Dermis blood vessel endothelial cell (primary cell): ENCODE results near the gene SLC34A3. TPM values are rescaled to one million over a fixed set of nuclear protein-coding genes. Genes with fewer than 3 reads are reported as not detected.

Experiments
- DNase-seq: peaks from one replicate; pipeline ENCODE4 v3.0.0; 2010
- total RNA-seq: library from RNA; depleted of rRNA; stranded (reverse); fragments of >200 nt; gene quantifications from 2 replicates; pipeline ENCODE4 v1.2.3, GENCODE V29; 2014

Gene SLC34A3
- total RNA-seq, 1 donor from 2014 or later, result not detected

DNA sequence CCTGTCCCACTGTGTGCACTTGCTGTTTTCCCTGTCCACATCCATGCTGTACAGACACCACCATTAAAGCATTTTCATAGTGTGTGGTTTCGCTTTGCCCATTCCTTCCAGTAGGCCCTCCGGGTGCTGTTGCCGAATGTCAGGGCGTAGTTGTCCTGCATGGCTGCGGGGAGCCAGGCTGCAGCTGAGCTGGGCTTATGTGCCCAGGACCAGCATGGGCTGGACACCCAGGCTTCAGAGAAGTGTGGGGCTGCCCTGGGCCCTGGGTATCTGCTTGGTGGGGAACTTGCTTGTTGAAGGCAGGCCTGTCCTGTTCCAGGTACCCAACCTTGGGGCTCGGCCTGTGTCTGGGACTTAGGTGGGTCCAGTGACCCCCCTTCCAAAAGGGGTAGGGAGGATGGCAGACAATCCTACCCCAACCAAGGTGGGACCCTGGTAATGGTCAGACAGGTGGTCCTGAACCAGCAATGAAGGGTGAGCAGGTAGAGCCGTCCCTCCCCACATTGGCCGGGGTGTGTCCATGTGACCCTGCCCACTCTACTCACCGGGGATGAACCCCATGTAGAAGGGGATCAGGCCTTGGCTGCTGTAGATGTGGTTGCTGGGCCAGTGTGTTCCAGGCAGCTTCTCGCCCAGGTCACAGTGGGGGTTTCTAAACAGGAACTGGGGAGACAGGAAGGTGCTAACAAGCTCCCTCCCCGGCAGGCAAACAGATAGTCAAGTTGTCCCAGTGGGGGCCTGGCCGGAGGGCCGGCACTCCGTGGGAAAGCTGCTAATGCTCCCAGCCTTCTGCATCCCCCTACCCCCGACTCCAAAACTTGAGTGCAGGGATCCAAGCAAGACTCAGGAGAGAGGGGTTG is 13.2 kb downstream of the SLC34A3 start:
- DNase-seq, result no peak

DNA sequence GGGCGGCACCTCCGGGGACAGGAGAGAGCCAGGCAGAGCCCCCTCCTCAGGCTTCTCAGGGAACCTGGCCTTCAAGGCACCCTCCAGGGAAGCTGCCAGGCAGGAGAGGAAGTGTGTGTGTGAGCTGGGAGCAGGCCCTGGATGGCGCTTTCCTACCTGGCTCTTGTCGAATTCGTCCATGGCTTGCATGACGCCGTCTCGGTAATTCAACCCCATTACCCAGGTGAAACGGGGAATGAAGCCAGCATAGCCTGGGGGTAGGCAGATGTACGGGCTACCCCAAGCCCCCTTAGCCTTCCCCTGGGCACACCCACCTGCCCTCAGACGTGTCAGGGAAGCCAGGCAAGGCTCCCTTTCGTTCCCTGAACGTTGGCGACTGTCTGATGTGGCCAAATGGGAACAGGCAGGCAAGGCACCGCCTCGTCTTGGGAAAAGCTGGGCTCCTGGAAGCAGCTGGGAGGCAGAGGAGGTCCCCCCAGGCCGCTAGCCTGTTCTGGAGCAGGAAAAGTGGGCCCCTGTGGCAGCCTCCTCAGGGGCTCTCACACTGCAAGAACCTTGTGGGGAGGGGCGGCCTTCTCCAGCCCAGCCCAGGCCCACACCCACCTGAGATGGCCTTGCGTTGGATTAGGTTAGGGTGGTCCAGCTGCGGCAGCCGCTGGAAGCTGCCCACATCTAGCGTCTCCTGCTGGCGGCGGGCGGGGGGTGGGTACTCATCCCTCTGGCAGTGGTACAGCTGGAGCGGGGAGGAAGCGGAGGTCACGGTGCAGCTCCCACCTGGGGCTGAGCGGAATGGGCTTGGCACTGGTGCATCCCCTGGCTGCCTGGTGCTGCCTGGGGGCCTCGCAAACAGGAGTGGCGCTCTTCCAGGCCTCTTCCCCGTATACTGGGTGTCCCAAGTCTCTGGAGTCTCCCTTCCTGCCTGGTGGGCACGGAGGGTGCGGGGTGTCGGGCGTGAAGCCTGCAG is 14.1 kb downstream of the SLC34A3 start:
- peak; percentile 52 for DNase-seq

DNA sequence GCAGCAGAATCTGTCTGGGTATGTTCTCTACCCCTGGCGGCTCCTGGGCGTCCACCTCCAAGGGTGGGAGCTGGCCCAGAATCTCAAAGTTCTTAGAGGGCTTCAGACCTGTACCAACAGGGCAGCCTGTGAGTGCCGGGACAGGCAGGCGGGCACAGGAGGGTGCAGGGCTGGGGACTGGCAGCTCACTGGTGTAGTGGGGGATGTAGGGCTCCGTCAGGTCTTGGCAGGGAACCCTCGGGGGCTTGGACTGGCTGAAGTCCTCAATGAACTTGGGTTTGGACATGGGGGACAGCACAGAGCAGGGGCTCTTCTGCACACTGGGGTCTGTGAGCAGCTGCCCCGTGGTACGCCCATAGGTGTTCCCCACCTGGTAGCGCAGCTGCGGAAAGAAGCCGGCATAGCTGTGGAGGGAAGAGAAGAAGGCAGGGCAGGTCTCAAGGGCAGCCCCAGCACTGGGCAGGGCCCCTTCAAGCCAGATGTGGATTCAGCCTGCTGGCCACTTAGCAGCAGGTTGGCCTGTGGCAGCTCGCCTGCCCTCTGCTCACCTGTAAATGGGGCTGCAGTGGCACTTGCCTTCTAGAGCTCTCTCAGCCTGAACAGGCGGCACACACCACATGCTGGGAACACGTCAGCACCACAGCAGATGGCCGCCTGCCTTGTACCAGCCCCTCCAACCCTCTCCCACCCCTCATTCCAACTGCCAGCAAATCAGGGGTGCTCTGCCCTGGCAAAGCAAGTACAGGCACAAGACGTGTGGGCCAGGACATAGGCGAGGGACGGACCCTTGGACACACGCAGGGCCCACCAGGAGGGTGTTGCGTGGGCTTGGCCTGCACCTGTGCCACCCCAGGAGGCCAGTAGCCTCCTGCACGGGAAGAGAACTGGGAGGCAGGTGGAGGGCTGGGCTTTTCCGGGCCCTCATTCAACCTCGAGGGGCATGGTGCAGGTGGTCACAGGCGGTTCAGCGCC is 15.0 kb downstream of the SLC34A3 start:
- no peak for DNase-seq

DNA sequence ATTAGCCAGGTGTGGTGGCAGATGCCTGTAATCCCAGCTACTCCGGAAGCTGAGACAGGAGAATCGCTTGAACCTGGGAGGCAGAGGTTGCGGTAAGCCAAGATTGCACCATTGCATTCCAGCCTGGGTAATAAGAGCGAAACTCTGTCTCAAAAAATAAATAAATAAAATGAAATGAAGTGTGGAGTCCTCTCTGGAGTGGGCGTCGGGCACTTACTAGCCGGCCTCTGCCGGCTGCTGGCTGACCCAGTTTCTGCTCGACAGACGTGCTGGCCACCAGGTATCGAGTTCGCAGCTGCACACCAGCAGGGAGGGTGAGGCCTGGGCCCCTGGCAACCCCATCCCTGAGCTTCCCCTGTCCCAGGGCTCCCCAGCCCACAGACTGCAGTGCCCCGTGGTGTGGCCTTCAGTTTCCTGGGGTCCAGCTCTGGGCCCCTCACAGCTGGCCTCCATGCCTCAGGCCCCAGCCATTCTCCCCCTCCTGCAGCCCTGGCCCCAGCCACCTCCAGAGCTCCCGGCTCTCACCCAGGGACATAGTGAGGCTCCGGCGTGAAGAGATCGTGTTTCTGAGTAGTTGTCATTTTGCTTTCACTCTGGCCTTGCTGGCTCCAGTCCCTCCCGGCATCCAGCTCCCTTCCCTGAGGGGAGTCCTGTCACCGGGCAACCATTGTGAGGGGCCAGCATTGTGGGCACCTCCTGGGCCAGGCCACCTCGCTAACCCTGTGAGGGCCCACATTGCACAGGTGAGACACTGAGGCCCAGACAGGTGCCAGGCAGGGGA is 16.6 kb downstream of the SLC34A3 start:
- no peak for DNase-seq

DNA sequence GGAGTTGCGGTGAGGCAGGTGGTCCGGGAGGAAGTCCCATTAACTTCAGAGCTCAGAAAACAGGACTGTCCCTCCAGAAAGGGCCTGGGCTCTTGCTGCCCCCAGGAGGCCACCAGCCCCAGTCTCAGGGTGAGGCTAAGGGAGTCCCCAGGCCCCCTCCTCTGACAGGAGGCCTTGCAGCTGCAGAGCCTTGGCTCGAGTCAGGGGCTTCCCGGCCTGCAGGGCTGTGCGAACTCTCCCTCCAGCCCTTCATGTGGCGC is 17.1 kb downstream of the SLC34A3 start:
- no peak for DNase-seq

DNA sequence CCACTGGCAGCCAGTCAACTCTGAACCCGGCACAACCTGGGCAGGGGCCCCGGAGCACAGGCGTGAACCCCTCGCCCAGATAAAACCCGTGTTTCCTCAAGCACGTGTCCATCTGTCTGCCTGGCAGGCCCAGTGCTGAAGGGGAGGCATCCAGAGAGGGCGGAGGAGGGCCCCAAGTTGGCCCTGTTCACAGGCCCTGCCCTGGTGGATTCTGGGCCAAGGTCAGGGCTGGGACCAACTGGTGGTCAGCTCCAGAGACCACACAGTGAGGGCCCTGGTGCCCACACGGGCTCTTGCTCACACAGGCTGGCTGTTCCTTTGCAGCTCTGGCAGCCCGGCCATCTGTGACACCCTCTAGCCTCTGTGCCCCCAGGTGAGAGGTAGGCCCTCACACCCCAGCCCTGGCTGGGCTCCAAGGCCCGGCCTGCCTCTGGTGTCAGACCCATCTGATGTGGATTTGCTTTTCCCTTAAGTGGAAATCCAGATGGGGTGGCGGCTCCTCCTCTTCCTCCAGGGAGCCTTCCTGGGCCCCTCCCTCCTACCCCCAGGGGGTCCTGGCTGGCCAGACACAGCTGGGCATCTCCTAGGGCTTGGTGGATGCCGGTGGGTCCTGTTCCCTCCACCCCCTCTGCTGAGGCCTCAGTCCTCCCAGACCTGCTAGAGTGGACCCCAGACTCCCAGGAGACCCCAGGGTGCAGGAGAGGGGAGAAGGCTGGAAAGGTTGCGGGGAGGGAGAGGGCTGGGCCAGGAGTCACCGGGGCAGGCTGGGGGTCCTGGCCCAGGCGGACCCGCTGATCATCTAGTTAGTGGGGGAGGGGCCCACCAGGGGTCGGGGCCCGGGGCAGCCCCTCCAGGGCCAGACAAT is 19.9 kb downstream of the SLC34A3 start:
- DNase-seq, result no peak

DNA sequence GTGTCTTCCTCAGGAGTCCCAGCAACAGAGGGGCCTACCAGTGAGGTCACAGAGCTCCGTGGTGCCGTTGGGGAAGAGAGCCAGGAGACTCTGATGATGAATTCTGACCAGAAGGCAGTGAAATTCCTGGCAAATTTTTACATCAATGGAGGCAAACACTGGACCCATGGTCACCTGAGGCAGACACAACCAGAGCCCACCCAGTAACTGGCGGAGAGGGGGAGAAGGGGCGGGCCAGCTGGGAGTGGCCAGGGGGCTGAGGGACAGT is 20.4 kb downstream of the SLC34A3 start, which contains the start of gene STPG3:
TSS of gene STPG3 (plus strand) at position 93 of the 268 bp plus-strand sequence. CDS start at position 94, 1 bp downstream.
- DNase-seq, result no peak

DNA sequence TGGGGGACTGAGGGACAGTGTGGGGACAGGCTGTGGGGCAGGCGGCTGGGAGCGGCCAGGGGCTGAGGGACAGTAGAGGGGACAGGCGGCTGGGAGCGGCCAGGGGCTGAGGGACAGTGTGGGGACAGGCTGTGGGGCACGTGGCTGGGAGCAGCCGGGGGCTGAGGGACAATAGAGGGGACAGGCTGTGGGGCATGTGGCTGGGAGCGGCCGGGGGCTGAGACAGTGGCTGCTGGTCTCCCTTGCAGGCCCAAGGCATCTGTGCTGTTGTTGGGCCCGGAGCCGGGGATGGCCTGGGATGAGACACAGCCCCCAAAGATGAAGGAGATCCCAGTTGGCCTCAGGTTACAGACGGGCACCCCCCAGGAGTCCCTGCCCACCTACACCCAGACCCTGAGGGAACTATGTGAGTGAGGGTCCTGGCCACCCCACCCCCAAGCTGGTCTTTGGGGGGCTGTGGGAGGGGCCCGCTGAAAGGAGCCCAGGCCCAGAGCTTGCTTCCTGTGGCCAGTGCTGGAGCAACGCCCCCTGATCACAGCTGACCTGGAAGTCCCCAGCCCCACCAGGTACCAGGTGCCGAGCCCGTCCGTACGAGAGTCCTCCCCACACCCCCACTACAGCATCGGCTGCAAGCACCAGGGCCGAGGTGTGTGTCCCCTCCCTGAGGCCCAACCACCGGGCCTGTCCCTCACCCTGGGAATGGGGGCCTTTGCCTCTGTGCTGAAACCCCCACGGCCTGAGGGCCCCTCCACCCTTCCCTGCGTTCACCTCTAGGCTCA is 21.0 kb downstream of the SLC34A3 start:
- DNase-seq, result no peak

DNA sequence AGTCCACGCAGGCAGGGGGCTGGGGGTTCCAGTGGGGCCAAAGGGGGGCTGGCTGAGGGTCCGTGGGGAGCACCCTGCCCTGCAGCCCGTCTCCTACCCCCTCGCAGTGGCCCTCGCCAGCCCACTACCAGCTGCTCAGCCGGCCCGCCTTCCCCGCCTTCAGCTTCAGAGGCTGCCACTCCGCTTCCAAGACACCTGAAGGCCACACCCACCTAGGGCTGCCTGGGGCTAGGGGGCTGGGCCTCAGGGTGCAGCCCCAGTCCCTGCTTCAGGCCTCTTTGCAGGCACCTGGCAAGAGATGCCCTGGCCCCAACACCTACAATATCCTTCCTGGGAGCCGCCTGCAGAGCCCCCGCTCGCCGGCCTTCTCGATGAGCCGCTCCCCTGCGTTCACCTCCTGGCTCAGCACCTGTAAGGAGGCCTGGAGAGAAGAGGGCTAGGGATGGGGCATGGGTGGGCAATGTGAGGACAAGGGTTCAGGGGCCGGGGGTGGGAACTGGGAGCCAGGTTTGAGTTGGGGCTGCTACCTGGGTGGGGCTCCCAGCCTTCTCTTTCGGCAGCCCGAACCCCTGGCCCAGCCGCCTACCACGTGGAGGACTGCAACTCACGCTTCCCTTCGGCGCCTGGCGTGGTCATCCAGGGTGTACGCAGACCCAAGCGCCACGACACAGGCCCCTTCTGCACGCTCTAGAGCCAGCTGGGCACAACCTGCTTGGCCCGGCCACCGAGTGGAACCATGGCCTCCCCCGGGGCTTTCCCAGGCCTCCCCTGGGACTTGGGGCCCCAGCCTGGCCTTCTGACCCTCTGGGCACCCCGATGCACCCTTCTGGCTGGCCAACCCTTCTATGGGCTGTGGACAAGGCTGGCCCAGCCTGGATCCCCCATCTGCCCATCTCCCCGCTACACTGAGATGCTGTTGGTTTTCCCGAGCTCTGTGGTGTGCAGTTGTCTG is 22.1 kb downstream of the SLC34A3 start:
- DNase-seq, result no peak

DNA sequence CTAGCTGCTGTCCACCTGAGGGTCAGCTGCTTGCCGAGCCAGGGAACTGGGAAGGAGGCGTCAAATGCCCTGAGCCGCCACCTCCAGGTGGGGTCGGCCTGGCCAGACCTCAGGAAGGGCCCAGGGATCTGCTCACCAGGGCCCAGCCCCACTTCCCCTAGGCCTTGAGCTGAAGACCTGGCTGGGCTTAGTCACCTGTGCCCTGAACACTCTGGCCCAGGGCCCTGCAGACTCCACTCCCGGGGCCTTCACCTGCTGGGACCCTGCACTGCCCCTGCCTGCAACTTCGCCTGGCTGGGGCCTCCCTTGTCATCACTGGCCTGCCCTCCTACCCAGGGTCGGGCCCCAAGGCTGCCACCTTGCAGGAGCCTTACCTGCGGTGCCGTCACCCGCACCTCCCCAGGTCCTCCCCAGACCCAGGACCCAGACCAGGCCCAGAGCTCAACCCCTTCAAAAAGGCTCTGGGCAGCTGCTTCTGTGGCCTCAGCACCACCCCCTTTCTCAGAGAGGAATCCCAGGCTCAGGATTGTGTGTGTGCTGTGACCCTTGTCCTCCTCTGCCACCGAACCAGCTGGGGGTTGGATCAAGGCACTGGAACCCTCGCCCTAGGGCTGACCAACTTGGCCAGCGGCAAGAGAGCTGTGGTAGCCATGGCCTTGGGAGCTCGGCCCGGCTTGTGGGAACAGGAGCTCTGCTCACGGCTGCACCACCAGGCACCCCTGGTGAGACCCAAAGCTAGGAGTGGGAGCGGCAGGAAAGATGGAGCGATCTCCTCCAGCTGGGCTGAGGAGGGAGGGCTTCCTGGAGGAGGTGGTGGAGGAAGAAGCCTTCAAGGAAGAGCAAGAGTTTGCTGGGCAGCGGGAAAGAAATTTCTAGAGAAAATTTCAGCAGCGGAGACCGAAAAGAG is 23.3 kb downstream of the SLC34A3 start:
- DNase-seq, result no peak

DNA sequence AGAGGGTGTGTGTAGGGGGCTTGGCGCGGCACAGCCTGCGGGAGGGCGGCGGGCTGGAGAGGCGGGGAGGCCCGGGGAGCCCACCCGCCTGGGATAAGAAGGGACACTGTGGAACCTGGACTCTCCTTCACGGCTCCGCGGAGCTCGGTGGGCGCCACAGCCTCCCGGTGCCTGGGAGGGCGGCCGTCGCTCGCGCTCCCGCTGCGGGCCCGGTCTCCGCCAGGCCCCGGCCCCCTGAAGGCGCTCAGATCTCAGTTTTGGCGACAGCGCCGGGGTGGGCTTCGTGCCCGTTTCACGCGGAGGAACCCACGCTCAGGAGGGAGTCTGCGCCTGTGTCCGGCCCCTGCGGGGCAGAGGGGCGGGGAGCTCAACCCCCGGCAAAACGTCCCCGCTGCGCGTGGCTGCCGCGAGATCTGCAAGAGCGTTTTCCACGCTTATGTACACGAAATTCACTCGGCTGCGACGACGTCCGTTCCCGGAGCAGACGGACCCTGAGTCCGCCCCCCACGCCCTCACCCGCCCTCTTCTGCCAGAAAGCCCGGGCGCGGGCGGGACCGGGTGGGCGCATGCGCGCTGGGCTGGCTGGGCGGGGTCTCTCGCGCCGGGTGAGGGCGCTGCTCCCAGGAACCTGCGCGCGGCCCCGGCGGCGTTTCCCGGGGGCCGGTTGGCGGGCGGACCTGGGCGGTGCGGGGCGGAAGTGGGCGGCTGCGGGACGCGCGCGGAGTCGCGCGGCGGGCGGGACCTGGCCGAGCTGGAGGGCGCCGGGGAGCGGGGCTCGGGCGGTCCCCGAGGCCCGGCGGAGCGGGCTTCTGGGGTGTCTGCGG is 24.1 kb downstream of the SLC34A3 start, which contains the start of gene NELFB:
TSS of gene NELFB (plus strand) at position 704 of the 824 bp plus-strand sequence.
- DNase-seq, result peak; percentile 86

DNA sequence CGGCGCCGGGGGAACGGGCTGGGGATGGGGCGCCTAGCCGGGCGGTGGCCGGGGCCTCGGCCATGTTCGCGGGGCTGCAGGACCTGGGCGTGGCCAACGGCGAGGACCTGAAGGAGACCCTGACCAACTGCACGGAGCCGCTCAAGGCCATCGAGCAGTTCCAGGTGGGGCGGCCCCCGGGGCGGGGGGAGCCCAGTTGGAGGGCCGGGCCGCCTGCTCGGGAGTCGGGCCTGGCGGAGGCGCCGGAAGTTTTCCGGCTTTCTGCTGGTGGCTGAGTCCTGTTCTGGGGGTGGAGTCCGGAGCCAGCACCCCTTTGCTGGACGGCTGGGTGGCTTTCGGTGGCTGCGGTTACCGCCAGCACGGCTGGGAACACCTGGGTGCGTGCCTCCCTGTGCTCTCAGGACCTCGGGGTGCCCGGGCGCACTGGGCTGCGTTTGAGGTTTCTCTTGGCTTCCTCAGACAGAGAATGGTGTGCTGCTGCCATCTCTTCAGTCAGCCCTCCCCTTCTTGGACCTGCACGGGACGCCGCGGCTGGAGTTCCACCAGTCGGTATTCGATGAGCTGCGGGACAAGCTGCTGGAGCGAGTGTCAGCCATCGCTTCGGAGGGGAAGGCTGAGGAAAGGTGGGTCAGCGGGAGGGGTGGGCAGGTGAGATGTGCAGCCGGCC is 24.9 kb downstream of the SLC34A3 start:
- peak; percentile 41 for DNase-seq

DNA sequence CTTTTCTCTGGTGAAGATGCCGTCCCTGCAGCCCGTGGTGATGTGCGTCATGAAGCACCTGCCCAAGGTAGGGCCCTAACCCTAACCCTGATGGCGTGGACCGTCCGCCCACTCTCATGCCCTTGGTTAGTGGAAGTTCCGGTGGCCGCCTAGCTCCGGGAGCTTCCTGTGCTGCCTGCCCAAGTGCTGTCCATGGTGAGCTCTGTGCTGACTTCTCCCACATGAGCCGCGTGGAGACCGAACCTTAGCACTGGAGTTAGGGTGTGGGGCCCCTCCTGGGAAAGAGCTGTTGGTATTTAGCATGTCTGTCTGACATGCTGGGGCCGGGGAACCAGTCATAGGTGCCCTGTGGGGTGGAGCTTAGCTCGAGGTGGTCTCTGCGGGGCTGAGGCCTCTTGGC is 25.7 kb downstream of the SLC34A3 start:
- no peak for DNase-seq

DNA sequence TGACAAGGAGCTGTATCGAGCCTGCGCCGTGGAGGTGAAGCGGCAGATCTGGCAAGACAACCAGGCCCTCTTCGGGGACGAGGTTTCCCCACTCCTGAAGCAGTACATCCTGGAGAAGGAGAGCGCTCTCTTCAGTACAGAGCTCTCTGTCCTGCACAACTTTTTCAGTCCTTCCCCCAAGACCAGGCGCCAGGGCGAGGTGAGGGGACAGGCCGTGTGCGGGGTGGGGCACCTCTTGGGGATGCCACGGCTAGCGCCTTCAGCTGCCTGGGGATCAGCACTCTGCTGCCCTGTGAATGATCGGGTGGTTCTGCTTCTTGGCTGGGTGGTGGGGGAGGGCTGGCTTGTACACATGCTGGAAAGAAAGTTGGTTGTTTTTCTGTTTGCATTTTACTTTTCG is 26.2 kb downstream of the SLC34A3 start:
- no peak for DNase-seq

DNA sequence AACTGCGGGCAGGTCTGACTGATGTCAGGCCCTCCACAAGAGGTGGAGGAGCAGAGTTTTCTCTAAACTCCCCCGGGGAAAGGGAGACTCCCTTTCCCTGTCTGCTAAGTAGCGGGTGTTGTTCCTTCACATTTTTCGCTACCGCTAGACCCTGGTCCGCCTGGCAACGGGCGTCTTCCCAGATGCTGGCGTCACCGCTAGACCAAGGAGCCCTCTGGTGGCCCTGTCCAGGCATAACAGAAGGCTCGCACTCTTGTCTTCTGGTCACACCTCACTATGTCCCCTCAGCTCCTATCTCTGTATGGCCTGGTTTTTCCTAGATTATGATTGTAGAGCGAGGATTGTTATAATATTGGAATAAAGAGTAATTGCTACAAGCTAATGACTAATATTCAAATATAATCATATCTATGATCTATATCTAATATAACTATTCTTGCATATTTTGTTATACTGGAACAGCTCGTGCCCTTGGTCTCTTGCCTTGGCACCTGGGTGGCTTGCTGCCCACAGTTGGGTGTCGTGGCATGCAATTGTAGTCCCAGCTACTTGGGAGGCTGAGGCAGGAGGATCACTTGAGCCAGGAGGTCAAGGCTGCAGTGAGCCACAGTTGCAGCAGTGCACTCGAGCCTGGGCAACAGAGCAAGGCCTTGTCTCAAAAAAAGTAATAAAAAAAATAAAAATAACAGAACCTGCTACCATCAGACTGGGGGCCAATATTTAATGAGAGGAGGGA is 31.6 kb downstream of the SLC34A3 start:
- peak; percentile 53 for DNase-seq
